GM12865 (cell line): Measurements from ENCODE around the gene ACER1.

ENCODE experiments used
- DNase-seq: peaks from one replicate; pipeline ENCODE4 v3.0.0; 2010; ENCODE audit warnings: low read depth
- H3K4me3 ChIP-seq: 2 replicates; pipeline ENCODE4 v1.5.1; 2011; ENCODE audit warnings: mild to moderate bottlenecking, low read depth, low read length, control low read depth
- CTCF ChIP-seq: IDR thresholded peaks from 2 replicates; pipeline ENCODE4 v1.5.1; 2011; ENCODE audit warnings: low read length, control low read depth, low read depth, inconsistent platforms; ENCODE audit not compliant: insufficient read depth; ENCODE audit errors: missing control alignments

Gene ACER1

GRCh38 chr19:6269101-6269886, 64.1 kb downstream of the ACER1 start:
- no peak for TF ChIP-seq CTCF
- DNase-seq: no peak
- H3K4me3 ChIP-seq: no peak overlapping the region

- DNase-seq: no peak
- no peak for TF ChIP-seq CTCF
- no peak overlapping the region for H3K4me3 ChIP-seq
Measured at GRCh38 chr19:6268382-6268771, 65.0 kb downstream of the ACER1 start.

GRCh38 chr19:6267552-6268381, 65.6 kb downstream of the ACER1 start:
- TF ChIP-seq CTCF: no peak
- no peak for DNase-seq
- H3K4me3 ChIP-seq: no peak overlapping the region

- no peak for DNase-seq
- no peak overlapping the region for H3K4me3 ChIP-seq
- no peak for TF ChIP-seq CTCF
Measured at GRCh38 chr19:6264803-6265202, 68.6 kb downstream of the ACER1 start.

- DNase-seq: no peak
- H3K4me3 ChIP-seq: no peak overlapping the region
- no peak for TF ChIP-seq CTCF
Measured at GRCh38 chr19:6263735-6264444, 69.5 kb downstream of the ACER1 start.

GRCh38 chr19:6263306-6263705, 70.1 kb downstream of the ACER1 start:
- DNase-seq: no peak
- no peak overlapping the region for H3K4me3 ChIP-seq
- TF ChIP-seq CTCF: no peak
